ENCODE measurements around the gene CREG2.

DNA sequence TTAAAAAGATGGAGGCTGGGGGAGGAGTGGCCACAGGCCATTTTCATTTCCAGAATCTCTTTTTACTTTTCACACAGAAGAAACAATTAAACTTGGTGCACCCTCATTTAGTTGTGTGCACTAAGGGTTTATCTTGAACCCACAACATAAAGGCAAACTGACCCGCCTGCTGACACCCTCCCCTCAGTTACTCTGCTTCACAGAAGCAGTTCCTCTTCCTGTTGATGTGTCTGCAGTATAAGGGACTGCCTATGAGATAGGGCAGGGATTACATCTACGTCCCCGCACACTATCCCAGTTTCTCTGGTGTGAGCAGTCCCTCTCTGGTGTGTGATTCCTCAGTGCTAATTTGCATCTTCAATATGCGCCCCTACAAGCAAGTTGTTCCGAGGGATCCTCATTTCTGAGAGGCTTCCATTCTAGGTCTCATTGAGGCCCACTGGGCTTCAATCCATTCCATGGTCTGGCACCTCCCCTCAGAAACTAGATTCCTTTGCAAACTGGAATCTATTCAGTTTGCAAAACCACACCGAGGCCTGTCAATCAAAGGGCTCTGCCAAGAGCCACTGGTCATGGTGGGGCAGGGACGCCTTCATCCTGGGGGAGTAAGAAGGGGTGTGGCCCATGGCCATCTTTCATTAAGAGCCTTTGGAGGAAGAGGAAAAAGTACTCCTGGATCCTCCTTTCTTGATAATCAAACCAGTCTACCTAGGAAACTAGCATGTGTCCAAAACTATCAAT, 12.3 kb downstream of the CREG2 start:
- TF ChIP-seq, protein P1, sequence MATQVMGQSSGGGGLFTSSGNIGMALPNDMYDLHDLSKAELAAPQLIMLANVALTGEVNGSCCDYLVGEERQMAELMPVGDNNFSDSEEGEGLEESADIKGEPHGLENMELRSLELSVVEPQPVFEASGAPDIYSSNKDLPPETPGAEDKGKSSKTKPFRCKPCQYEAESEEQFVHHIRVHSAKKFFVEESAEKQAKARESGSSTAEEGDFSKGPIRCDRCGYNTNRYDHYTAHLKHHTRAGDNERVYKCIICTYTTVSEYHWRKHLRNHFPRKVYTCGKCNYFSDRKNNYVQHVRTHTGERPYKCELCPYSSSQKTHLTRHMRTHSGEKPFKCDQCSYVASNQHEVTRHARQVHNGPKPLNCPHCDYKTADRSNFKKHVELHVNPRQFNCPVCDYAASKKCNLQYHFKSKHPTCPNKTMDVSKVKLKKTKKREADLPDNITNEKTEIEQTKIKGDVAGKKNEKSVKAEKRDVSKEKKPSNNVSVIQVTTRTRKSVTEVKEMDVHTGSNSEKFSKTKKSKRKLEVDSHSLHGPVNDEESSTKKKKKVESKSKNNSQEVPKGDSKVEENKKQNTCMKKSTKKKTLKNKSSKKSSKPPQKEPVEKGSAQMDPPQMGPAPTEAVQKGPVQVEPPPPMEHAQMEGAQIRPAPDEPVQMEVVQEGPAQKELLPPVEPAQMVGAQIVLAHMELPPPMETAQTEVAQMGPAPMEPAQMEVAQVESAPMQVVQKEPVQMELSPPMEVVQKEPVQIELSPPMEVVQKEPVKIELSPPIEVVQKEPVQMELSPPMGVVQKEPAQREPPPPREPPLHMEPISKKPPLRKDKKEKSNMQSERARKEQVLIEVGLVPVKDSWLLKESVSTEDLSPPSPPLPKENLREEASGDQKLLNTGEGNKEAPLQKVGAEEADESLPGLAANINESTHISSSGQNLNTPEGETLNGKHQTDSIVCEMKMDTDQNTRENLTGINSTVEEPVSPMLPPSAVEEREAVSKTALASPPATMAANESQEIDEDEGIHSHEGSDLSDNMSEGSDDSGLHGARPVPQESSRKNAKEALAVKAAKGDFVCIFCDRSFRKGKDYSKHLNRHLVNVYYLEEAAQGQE (IDR thresholded peaks at IDR 0.05; ENCODE audit: insufficient read depth in 1 of 2, low read depth in 2 of 2, low read length in 2 of 2), result no peak
- TF ChIP-seq TAF1 (IDR thresholded peaks at IDR 0.05; ENCODE audit: borderline replicate concordance, insufficient read depth, low read length) (no peak), POLR2AphosphoS5 (IDR thresholded peaks at IDR 0.05; ENCODE audit: low read depth, low read length) (no peak)
